ENCODE measurements around the gene SF3A2.
A peak's percentile ranks its signal among the peaks of the same experiment; 100 is the strongest.

Gene SF3A2

GRCh38 chr19:2287585-2288337, 51.1 kb downstream of the SF3A2 start:
- Histone ChIP-seq H3K79me2 (ENCODE audit: insufficient read depth, low read length) (no peaks in the 10 kb centered on the region), H3K9ac (ENCODE audit: low read length) (no peak overlapping the region)

GRCh38 chr19:2288338-2288817, 51.8 kb downstream of the SF3A2 start:
- Histone ChIP-seq H3K79me2 (ENCODE audit: insufficient read depth, low read length) (no peaks in the 10 kb centered on the region), H3K9ac (ENCODE audit: low read length) (no peak overlapping the region), H2AFZ (ENCODE audit: low read depth, low read length, severe bottlenecking) (no peak overlapping the region), H3K27me3 (ENCODE audit: low read length) (no peaks in the 10 kb centered on the region), H3K9me3 (ENCODE audit: insufficient read depth, low read length) (no peaks in the 10 kb centered on the region), H3K4me3 (ENCODE audit: insufficient read depth, low read length, poor library complexity, severe bottlenecking) (no peak overlapping the region), H4K20me1 (ENCODE audit: low read depth, low read length) (no peaks in the 10 kb centered on the region), H3K27ac (ENCODE audit: low read depth, low read length) (no peak overlapping the region), H3F3A (ENCODE audit: insufficient read depth) (0 out of 2 replicates have a peak, but pooled peaks cover 3% of the 10 kb centered on the region), H3K36me3 (ENCODE audit: low read length) (no peaks in the 10 kb centered on the region), H3K9me2 (replicated peaks; ENCODE audit: insufficient read depth, low read length) (no peaks in the 10 kb centered on the region), H3K4me2 (ENCODE audit: low read depth, low read length, poor library complexity, severe bottlenecking) (no peak overlapping the region)
- no peak for TF ChIP-seq EZH2phosphoT487 (conservative IDR thresholded peaks at IDR 0.05; ENCODE audit: low read length)
- TF ChIP-seq, protein P1, sequence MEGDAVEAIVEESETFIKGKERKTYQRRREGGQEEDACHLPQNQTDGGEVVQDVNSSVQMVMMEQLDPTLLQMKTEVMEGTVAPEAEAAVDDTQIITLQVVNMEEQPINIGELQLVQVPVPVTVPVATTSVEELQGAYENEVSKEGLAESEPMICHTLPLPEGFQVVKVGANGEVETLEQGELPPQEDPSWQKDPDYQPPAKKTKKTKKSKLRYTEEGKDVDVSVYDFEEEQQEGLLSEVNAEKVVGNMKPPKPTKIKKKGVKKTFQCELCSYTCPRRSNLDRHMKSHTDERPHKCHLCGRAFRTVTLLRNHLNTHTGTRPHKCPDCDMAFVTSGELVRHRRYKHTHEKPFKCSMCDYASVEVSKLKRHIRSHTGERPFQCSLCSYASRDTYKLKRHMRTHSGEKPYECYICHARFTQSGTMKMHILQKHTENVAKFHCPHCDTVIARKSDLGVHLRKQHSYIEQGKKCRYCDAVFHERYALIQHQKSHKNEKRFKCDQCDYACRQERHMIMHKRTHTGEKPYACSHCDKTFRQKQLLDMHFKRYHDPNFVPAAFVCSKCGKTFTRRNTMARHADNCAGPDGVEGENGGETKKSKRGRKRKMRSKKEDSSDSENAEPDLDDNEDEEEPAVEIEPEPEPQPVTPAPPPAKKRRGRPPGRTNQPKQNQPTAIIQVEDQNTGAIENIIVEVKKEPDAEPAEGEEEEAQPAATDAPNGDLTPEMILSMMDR (IDR thresholded peaks at IDR 0.05; ENCODE audit: insufficient read depth, low read length, poor library complexity, severe bottlenecking) = no peak

More at GRCh38 chr19:2287585-2288337, 51.1 kb downstream of the SF3A2 start:
- Histone ChIP-seq H3K4me3 (ENCODE audit: insufficient read depth, low read length, poor library complexity, severe bottlenecking) (no peak overlapping the region), H3K27ac (ENCODE audit: low read depth, low read length) (no peak overlapping the region), H3F3A (ENCODE audit: insufficient read depth) (0 out of 2 replicates have a peak, but pooled peaks cover 3% of the 10 kb centered on the region), H2AFZ (ENCODE audit: low read depth, low read length, severe bottlenecking) (no peak overlapping the region), H3K9me2 (replicated peaks; ENCODE audit: insufficient read depth, low read length) (no peaks in the 10 kb centered on the region), H3K4me2 (ENCODE audit: low read depth, low read length, poor library complexity, severe bottlenecking) (no peak overlapping the region), H3K9me3 (ENCODE audit: insufficient read depth, low read length) (no peaks in the 10 kb centered on the region), H3K36me3 (ENCODE audit: low read length) (no peaks in the 10 kb centered on the region), H4K20me1 (ENCODE audit: low read depth, low read length) (no peaks in the 10 kb centered on the region), H3K27me3 (ENCODE audit: low read length) (no peaks in the 10 kb centered on the region)
- TF ChIP-seq EZH2phosphoT487 (conservative IDR thresholded peaks at IDR 0.05; ENCODE audit: low read length) = no peak

DNA sequence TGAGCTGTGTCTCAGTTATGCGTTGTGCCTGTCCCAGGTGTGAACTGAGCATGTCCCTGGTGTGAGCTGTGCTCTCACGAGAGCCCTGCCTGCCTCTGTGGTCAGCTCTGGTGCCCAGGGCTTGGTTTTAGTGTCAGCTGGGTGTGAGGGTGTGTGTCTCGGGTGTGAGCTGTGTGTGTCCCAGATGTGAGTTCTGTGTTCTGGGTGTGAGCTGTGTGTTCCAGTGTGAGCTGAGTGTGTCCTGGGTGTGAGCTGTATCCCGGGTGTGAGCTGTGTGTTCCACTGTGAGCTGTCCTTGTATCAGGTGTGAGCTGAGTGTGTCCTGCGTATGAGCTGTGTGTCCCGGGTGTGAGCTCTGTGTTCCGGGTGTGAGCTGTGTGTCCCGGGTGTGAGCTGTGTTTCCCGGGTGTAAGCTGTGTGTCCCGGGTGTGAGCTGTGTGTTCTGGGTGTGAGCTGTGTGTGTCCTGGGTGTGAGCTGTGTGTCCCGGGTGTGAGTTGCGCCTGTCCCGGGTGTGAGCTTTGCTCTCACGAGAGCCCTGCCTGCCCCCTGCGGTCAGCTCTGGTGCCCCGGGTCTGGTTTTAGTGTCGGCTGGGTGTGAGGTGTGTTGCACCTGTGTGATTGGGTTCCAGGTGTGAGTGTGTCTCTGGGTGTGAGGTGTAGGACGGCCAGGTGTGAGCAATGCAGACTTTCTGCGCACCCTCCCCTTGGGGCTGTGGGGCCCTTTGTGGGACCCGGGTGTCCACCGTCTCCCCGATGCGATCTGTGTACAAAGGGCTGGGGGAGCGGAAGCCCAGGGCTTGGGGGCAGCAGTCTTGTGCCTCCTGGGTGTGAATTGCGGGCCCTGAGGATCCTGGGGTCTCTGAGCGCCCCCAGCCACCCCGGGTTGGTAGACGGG, 52.4 kb downstream of the SF3A2 start:
- no peaks in the 10 kb centered on the region for H3K9me3 ChIP-seq (ENCODE audit: insufficient read depth, low read length)
- no peak for TF ChIP-seq EZH2phosphoT487 (conservative IDR thresholded peaks at IDR 0.05; ENCODE audit: low read length)
- TF ChIP-seq, protein P1 (IDR thresholded peaks at IDR 0.05; ENCODE audit: insufficient read depth, low read length, poor library complexity, severe bottlenecking) = no peak
- no peaks in the 10 kb centered on the region for H4K20me1 ChIP-seq (ENCODE audit: low read depth, low read length)
- H3K4me3 ChIP-seq (ENCODE audit: insufficient read depth, low read length, poor library complexity, severe bottlenecking) = peak overlapping the region; percentile 52
- 0 out of 2 replicates have a peak, but pooled peaks cover 3% of the 10 kb centered on the region for H3F3A ChIP-seq (ENCODE audit: insufficient read depth)
- peak overlapping the region; percentile 51; the same call in 1 of the 2 replicates for H3K9ac ChIP-seq (ENCODE audit: low read length)
- H2AFZ ChIP-seq (ENCODE audit: low read depth, low read length, severe bottlenecking) = no peak overlapping the region
- no peaks in the 10 kb centered on the region for H3K27me3 ChIP-seq (ENCODE audit: low read length)
- H3K27ac ChIP-seq (ENCODE audit: low read depth, low read length) = peak overlapping the region; percentile 75
- H3K79me2 ChIP-seq (ENCODE audit: insufficient read depth, low read length) = no peaks in the 10 kb centered on the region
- peak overlapping the region; percentile 68 for H3K4me2 ChIP-seq (ENCODE audit: low read depth, low read length, poor library complexity, severe bottlenecking)
- no peaks in the 10 kb centered on the region for H3K36me3 ChIP-seq (ENCODE audit: low read length)
- no peaks in the 10 kb centered on the region for H3K9me2 ChIP-seq (replicated peaks; ENCODE audit: insufficient read depth, low read length)

All from SU-DHL-6 (cell line).